Mucosa of rectum (tissue), 2 donors: ENCODE results near the gene CD33.

ENCODE experiments used
- H3K27ac ChIP-seq, 2 donors: one replicate each; pipeline ENCODE4 v1.7.0; 2013; ENCODE audit warnings: inconsistent platforms in 2 of 2, low read depth in 2 of 2, low read length in 2 of 2
- H3K27me3 ChIP-seq, 2 donors: one replicate each; pipeline ENCODE4 v1.7.0; 2013; ENCODE audit warnings: low read length in 2 of 2; ENCODE audit not compliant: control insufficient read depth in 2 of 2, insufficient read depth in 2 of 2
- H3K36me3 ChIP-seq, 2 donors: one replicate each; pipeline ENCODE4 v1.7.0; 2013; ENCODE audit warnings: low read length in 2 of 2; ENCODE audit not compliant: control insufficient read depth in 2 of 2, insufficient read depth in 2 of 2
- H3K4me1 ChIP-seq, 2 donors: one replicate each; pipeline ENCODE4 v1.7.0; 2013; ENCODE audit warnings: low read length in 2 of 2, mild to moderate bottlenecking in 1 of 2; ENCODE audit not compliant: control insufficient read depth in 2 of 2, insufficient read depth in 2 of 2
- H3K4me3 ChIP-seq, 2 donors: one replicate each; pipeline ENCODE4 v1.7.0; 2013; ENCODE audit warnings: low read length in 2 of 2
- H3K9ac ChIP-seq, 2 donors: one replicate each; pipeline ENCODE4 v1.7.0; 2013; ENCODE audit warnings: low read length in 2 of 2, low read depth in 1 of 2, mild to moderate bottlenecking in 1 of 2
- H3K9me3 ChIP-seq, 2 donors: one replicate each; pipeline ENCODE4 v1.7.0; 2013; ENCODE audit warnings: low read length in 2 of 2; ENCODE audit not compliant: control insufficient read depth in 2 of 2
- donor health status: healthy.
- donor health status: Normal muscosa, but diverticular disease.

CD33 gene

GRCh38 chr19:51285682-51286081, 60.8 kb downstream of the CD33 start:
- Histone ChIP-seq H3K4me1 (no peaks in the 10 kb centered on the region), H3K27ac (no peak overlapping the region), H3K36me3 (no peaks in the 10 kb centered on the region), H3K9ac (no peak overlapping the region), H3K4me3 (no peak overlapping the region), H3K27me3 (no peaks in the 10 kb centered on the region), H3K9me3 (no peaks in the 10 kb centered on the region)
